Activated CD4-positive, alpha-beta T cell treated with anti-CD3 and anti-CD28 coated beads, Interleukin-2, amount 10 ng/mL, durations not matched to agents 24 days and 14 days (primary cell): Measurements from ENCODE around the gene NLRP1. TPM values are rescaled to one million over a fixed set of nuclear protein-coding genes. Genes with fewer than 3 reads are reported as not detected.
A peak's percentile ranks its signal among the peaks of the same experiment; 100 is the strongest.

Experiments
- DNase-seq: peaks from one replicate; pipeline ENCODE4 v3.0.0; 2022
- H3K27ac Mint-ChIP-seq: one replicate; pipeline ENCODE4 v1.8.0; 2022; ENCODE audit warnings: mild to moderate bottlenecking, mixed read lengths
- H3K27me3 Mint-ChIP-seq: one replicate; pipeline ENCODE4 v1.8.0; 2022; ENCODE audit warnings: mixed read lengths
- H3K36me3 Mint-ChIP-seq: one replicate; pipeline ENCODE4 v1.8.0; 2022; ENCODE audit warnings: low read depth, mild to moderate bottlenecking, mixed read lengths
- H3K4me1 Mint-ChIP-seq: one replicate; pipeline ENCODE4 v1.8.0; 2021; ENCODE audit warnings: mixed read lengths
- H3K4me3 Mint-ChIP-seq: one replicate; pipeline ENCODE4 v1.8.0; 2022; ENCODE audit warnings: mild to moderate bottlenecking, moderate library complexity, mixed read lengths
- H3K9me3 Mint-ChIP-seq: one replicate; pipeline ENCODE4 v1.8.0; 2021; ENCODE audit warnings: mixed read lengths
- intact Hi-C: fragments of 100-400 bp; cut with micrococcal nuclease; formaldehyde crosslinking; loops from one replicate; pipeline ENCODE4 v1.15.1; 2023
- total RNA-seq: library from RNA; stranded (reverse); gene quantifications from 2 replicates; pipeline ENCODE4 v1.2.3, GENCODE V29; 2022

NLRP1 gene
- total RNA-seq, 1 donor from 2014 or later: 19.6 TPM

- Mint-ChIP-seq H3K4me3 (no peak overlapping the region), H3K36me3 (peaks cover 48% of the 10 kb centered on the region), H3K27me3 (no peaks in the 10 kb centered on the region), H3K4me1 (no peaks in the 10 kb centered on the region), H3K9me3 (no peaks in the 10 kb centered on the region), H3K27ac (no peak overlapping the region)
- no peak for DNase-seq
- intact Hi-C loops: no loop called here
Observed at GRCh38 chr17:5533486-5534315, 50.6 kb downstream of the NLRP1 start.

- H3K4me3 Mint-ChIP-seq: no peak overlapping the region
- no peaks in the 10 kb centered on the region for H3K9me3 Mint-ChIP-seq
- no peaks in the 10 kb centered on the region for H3K4me1 Mint-ChIP-seq
- no peaks in the 10 kb centered on the region for H3K27me3 Mint-ChIP-seq
- H3K27ac Mint-ChIP-seq: no peak overlapping the region
- peaks cover 46% of the 10 kb centered on the region for H3K36me3 Mint-ChIP-seq
- intact Hi-C loops: no loop called here
- DNase-seq: no peak
Observed at GRCh38 chr17:5532581-5532980, 51.7 kb downstream of the NLRP1 start.

GRCh38 chr17:5531085-5531418 lies 53.3 kb downstream of the NLRP1 start:
- no peak overlapping the region for H3K4me3 Mint-ChIP-seq
- intact Hi-C loops: no loop called here
- no peak for DNase-seq
- no peaks in the 10 kb centered on the region for H3K27me3 Mint-ChIP-seq
- no peaks in the 10 kb centered on the region for H3K9me3 Mint-ChIP-seq
- H3K4me1 Mint-ChIP-seq: peaks cover 9% of the 10 kb centered on the region
- H3K36me3 Mint-ChIP-seq: peaks cover 43% of the 10 kb centered on the region
- H3K27ac Mint-ChIP-seq: no peak overlapping the region

GRCh38 chr17:5530265-5531084 lies 53.8 kb downstream of the NLRP1 start:
- intact Hi-C loops: no loop called here
- no peak for DNase-seq
- Mint-ChIP-seq H3K4me1 (peaks cover 10% of the 10 kb centered on the region), H3K9me3 (no peaks in the 10 kb centered on the region), H3K27me3 (no peaks in the 10 kb centered on the region), H3K36me3 (peaks cover 43% of the 10 kb centered on the region), H3K27ac (no peak overlapping the region), H3K4me3 (no peak overlapping the region)

GRCh38 chr17:5527601-5528250 lies 56.6 kb downstream of the NLRP1 start:
- H3K4me1 Mint-ChIP-seq: peaks cover 10% of the 10 kb centered on the region
- intact Hi-C loops: loop anchor here (5.0 kb wide), 1 partner anchor 40 kb away; the partner anchor contains the start of genes DERL2 and MIS12
- peak overlapping the region; percentile 88 for H3K27ac Mint-ChIP-seq
- DNase-seq: no peak
- no peaks in the 10 kb centered on the region for H3K27me3 Mint-ChIP-seq
- H3K36me3 Mint-ChIP-seq: peaks cover 50% of the 10 kb centered on the region
- no peaks in the 10 kb centered on the region for H3K9me3 Mint-ChIP-seq
- no peak overlapping the region for H3K4me3 Mint-ChIP-seq

GRCh38 chr17:5526821-5527598 lies 57.3 kb downstream of the NLRP1 start:
- Mint-ChIP-seq H3K9me3 (no peaks in the 10 kb centered on the region), H3K36me3 (peaks cover 48% of the 10 kb centered on the region), H3K4me3 (no peak overlapping the region), H3K27ac (peak overlapping the region; percentile 88), H3K4me1 (peaks cover 10% of the 10 kb centered on the region), H3K27me3 (no peaks in the 10 kb centered on the region)
- intact Hi-C loops: loop anchor here (1.0 to 5.0 kb wide), 2 partner anchors 40 to 57 kb away; partner anchors contain the start of genes DERL2, MIS12 and NLRP1
- peak; percentile 74 for DNase-seq

- Mint-ChIP-seq H3K27ac (no peak overlapping the region), H3K9me3 (no peaks in the 10 kb centered on the region), H3K27me3 (no peaks in the 10 kb centered on the region), H3K4me1 (peaks cover 10% of the 10 kb centered on the region), H3K36me3 (peaks cover 43% of the 10 kb centered on the region), H3K4me3 (no peak overlapping the region)
- intact Hi-C loops: no loop called here
- no peak for DNase-seq
Observed at GRCh38 chr17:5523249-5523648, 61.1 kb downstream of the NLRP1 start.

GRCh38 chr17:5522476-5522875 lies 61.8 kb downstream of the NLRP1 start:
- no peak for DNase-seq
- Mint-ChIP-seq H3K27me3 (no peaks in the 10 kb centered on the region), H3K27ac (no peak overlapping the region), H3K4me1 (peaks cover 10% of the 10 kb centered on the region), H3K36me3 (peaks cover 48% of the 10 kb centered on the region), H3K4me3 (no peak overlapping the region), H3K9me3 (no peaks in the 10 kb centered on the region)
- intact Hi-C loops: no loop called here

- intact Hi-C loops: no loop called here
- no peaks in the 10 kb centered on the region for H3K27me3 Mint-ChIP-seq
- peaks cover 17% of the 10 kb centered on the region for H3K4me1 Mint-ChIP-seq
- H3K36me3 Mint-ChIP-seq: peaks cover 62% of the 10 kb centered on the region
- H3K4me3 Mint-ChIP-seq: no peak overlapping the region
- DNase-seq: no peak
- peaks cover 4% of the 10 kb centered on the region for H3K9me3 Mint-ChIP-seq
- H3K27ac Mint-ChIP-seq: no peak overlapping the region
Observed at GRCh38 chr17:5516060-5516792, 68.1 kb downstream of the NLRP1 start.

GRCh38 chr17:5514976-5515375 lies 69.3 kb downstream of the NLRP1 start:
- no peaks in the 10 kb centered on the region for H3K27me3 Mint-ChIP-seq
- peaks cover 17% of the 10 kb centered on the region for H3K4me1 Mint-ChIP-seq
- peaks cover 4% of the 10 kb centered on the region for H3K9me3 Mint-ChIP-seq
- H3K27ac Mint-ChIP-seq: no peak overlapping the region
- H3K4me3 Mint-ChIP-seq: no peak overlapping the region
- intact Hi-C loops: no loop called here
- no peak for DNase-seq
- peaks cover 56% of the 10 kb centered on the region for H3K36me3 Mint-ChIP-seq

GRCh38 chr17:5513628-5514027 lies 70.7 kb downstream of the NLRP1 start:
- DNase-seq: peak; percentile 73
- Mint-ChIP-seq H3K36me3 (peaks cover 62% of the 10 kb centered on the region), H3K4me3 (no peak overlapping the region), H3K27me3 (no peaks in the 10 kb centered on the region), H3K4me1 (peaks cover 17% of the 10 kb centered on the region), H3K27ac (no peak overlapping the region), H3K9me3 (peaks cover 4% of the 10 kb centered on the region)
- intact Hi-C loops: no loop called here

GRCh38 chr17:5511401-5512225 lies 72.7 kb downstream of the NLRP1 start:
- Mint-ChIP-seq H3K27ac (no peak overlapping the region), H3K4me1 (peaks cover 17% of the 10 kb centered on the region)
- intact Hi-C loops: no loop called here

More at GRCh38 chr17:5511401-5512225, 72.7 kb downstream of the NLRP1 start:
- H3K27me3 Mint-ChIP-seq: no peaks in the 10 kb centered on the region
- peaks cover 55% of the 10 kb centered on the region for H3K36me3 Mint-ChIP-seq
- DNase-seq: no peak
- no peak overlapping the region for H3K4me3 Mint-ChIP-seq
- peaks cover 4% of the 10 kb centered on the region for H3K9me3 Mint-ChIP-seq
